Fibroblast of lung (primary cell): ENCODE data around the gene CXCL17. TPM values are rescaled to one million over a fixed set of nuclear protein-coding genes. Genes with fewer than 3 reads are reported as not detected.
A peak's percentile ranks its signal among the peaks of the same experiment; 100 is the strongest.

ENCODE experiments used
- DNase-seq, 2 donors: peaks; one replicate each; pipeline versions ENCODE4 v3.0.0 to v3.0.0-alpha.2; 2010; ENCODE audit warnings: low read depth in 2 of 2
- H2AFZ ChIP-seq: 2 replicates; pipeline ENCODE4 v1.5.1; 2012; ENCODE audit warnings: low read length, control low read depth, inconsistent platforms
- H3K27ac ChIP-seq: 2 replicates; pipeline ENCODE4 v1.5.1; 2011; ENCODE audit warnings: low read length, control low read depth; ENCODE audit not compliant: insufficient read depth
- H3K27me3 ChIP-seq: 2 replicates; pipeline ENCODE4 v1.5.1; 2011; ENCODE audit warnings: mild to moderate bottlenecking, low read length; ENCODE audit not compliant: control insufficient read depth, insufficient read depth
- H3K36me3 ChIP-seq: 2 replicates; pipeline ENCODE4 v1.5.1; 2011; ENCODE audit warnings: low read length; ENCODE audit not compliant: control insufficient read depth, insufficient read depth
- H3K4me1 ChIP-seq: 2 replicates; pipeline ENCODE4 v1.5.1; 2011; ENCODE audit warnings: low read length; ENCODE audit not compliant: control insufficient read depth, insufficient read depth; ENCODE audit errors: extremely low read depth
- H3K4me2 ChIP-seq: 2 replicates; pipeline ENCODE4 v1.5.1; 2011; ENCODE audit warnings: low read length, control low read depth; ENCODE audit not compliant: insufficient read depth; ENCODE audit errors: extremely low read depth
- H3K4me3 ChIP-seq, 4 experiments: fragments of 200-600 bp in 1 of 4; sonication (generic) in 1 of 4; replicated peaks in 1 of 4; 2 replicates each; pipeline ENCODE4 v1.5.1; 2011 to 2016; ENCODE audit warnings: low read length in 4 of 4, low read depth in 3 of 4, mild to moderate bottlenecking in 3 of 4, control low read depth in 2 of 4, inconsistent platforms in 1 of 4, mixed read lengths in 1 of 4; ENCODE audit not compliant: insufficient read depth in 1 of 4; ENCODE audit errors: control extremely low read depth in 1 of 4
- H3K79me2 ChIP-seq: 2 replicates; pipeline ENCODE4 v1.5.1; 2012; ENCODE audit warnings: mild to moderate bottlenecking, low read length, inconsistent platforms; ENCODE audit not compliant: control insufficient read depth, insufficient read depth
- H3K9ac ChIP-seq: 2 replicates; pipeline ENCODE4 v1.5.1; 2011; ENCODE audit warnings: mild to moderate bottlenecking, low read length, control low read depth; ENCODE audit not compliant: insufficient read depth
- H3K9me3 ChIP-seq: 2 replicates; pipeline ENCODE4 v1.5.1; 2012; ENCODE audit warnings: low read depth, low read length; ENCODE audit not compliant: control insufficient read depth, insufficient read depth
- H4K20me1 ChIP-seq: 2 replicates; pipeline ENCODE4 v1.5.1; 2011; ENCODE audit warnings: low read length; ENCODE audit not compliant: control insufficient read depth, insufficient read depth; ENCODE audit errors: extremely low read depth
- CTCF ChIP-seq, 2 donors: IDR thresholded peaks in 1 of 2; conservative IDR thresholded peaks in 1 of 2; 1 replicate in 1 of 2; 2 replicates in 1 of 2; pipeline ENCODE4 v1.5.1; 2011 to 2012; ENCODE audit warnings: low read length in 2 of 2, control low read depth in 1 of 2, inconsistent platforms in 1 of 2, low read depth in 1 of 2, mild to moderate bottlenecking in 1 of 2
- EZH2 ChIP-seq: IDR thresholded peaks from 2 replicates; pipeline ENCODE4 v1.5.1; 2012; ENCODE audit warnings: low read length, control low read depth, mild to moderate bottlenecking; ENCODE audit errors: missing control alignments
- polyA plus RNA-seq, 2 donors: library from polyadenylated mRNA; depleted of rRNA in 1 of 2; stranded (reverse) in 1 of 2; unstranded in 1 of 2; fragments of >200 nt; gene quantifications; 2 replicates each; pipeline ENCODE4 v1.2.1, GENCODE V29; 2011 to 2012; ENCODE audit warnings: missing spikeins in 1 of 2
- total RNA-seq: library from RNA; depleted of rRNA; stranded (reverse); fragments of >200 nt; gene quantifications from 2 replicates; pipeline ENCODE4 v1.2.1, GENCODE V29; 2014

CXCL17 gene
- total and polyA plus RNA-seq, 2 donors (not counting 1 experiment from before 2014, with no cell fraction given): not detected

DNA sequence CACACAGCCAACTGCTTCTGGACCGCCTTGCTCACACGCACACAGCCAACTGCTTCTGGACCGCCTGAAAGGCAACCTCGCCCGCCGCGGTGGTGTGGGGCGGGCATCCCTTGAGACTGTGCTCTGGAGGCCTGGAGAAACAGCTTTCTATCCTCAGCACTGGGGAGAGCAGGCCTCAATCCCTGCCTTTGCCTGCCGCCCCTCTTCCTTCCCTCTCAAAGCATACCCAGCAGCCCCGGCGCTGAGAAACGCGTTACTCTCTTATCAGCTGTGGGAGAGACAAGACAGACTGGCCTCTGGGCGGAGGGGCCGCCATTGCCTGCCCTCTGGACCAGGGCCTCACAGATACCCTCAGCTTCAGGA lies 18.4 kb downstream of the CXCL17 start:
- Histone ChIP-seq H3K4me2 (peak overlapping the region; percentile 40), H3K4me3 (peak overlapping the region in 1 of 4 experiments; percentile 68)
- no peak for TF ChIP-seq EZH2
- TF ChIP-seq CTCF (conservative IDR thresholded peaks at IDR 0.05 in 1 of 2, IDR thresholded peaks at IDR 0.05 in 1 of 2; ENCODE audit: low read depth in 1 of 2, low read length in 2 of 2): no peak

GRCh38 chr19:42423462-42424344 lies 19.0 kb downstream of the CXCL17 start:
- Histone ChIP-seq H3K79me2 (no peaks in the 10 kb centered on the region), H3K36me3 (no peaks in the 10 kb centered on the region), H3K4me2 (peak overlapping the region; percentile 93), H3K27ac (peak overlapping the region; percentile 53), H2AFZ (peak overlapping the region; percentile 91), H3K27me3 (no peaks in the 10 kb centered on the region), H4K20me1 (no peaks in the 10 kb centered on the region), H3K4me3 (peak overlapping the region; percentile 56 to 80 (median 70)), H3K9ac (peak overlapping the region; percentile 52), H3K9me3 (no peaks in the 10 kb centered on the region), H3K4me1 (peaks cover 5% of the 10 kb centered on the region)
- no peak for TF ChIP-seq CTCF (conservative IDR thresholded peaks at IDR 0.05 in 1 of 2, IDR thresholded peaks at IDR 0.05 in 1 of 2; ENCODE audit: low read depth in 1 of 2, low read length in 2 of 2)
- TF ChIP-seq EZH2: no peak
- peak; percentile 90 to 95 for DNase-seq

More for the DNA sequence above, 18.4 kb downstream of the CXCL17 start:
- no peak for DNase-seq
- Histone ChIP-seq H4K20me1 (no peaks in the 10 kb centered on the region), H3K27ac (no peak overlapping the region), H3K9ac (no peak overlapping the region), H3K4me1 (peaks cover 5% of the 10 kb centered on the region), H3K36me3 (no peaks in the 10 kb centered on the region), H3K79me2 (no peaks in the 10 kb centered on the region), H3K27me3 (no peaks in the 10 kb centered on the region), H2AFZ (peak overlapping the region; percentile 18), H3K9me3 (no peaks in the 10 kb centered on the region)

- H3K9ac ChIP-seq: peak overlapping the region; percentile 52
- H3K4me2 ChIP-seq: peak overlapping the region; percentile 93
- peak overlapping the region; percentile 91 for H2AFZ ChIP-seq
- TF ChIP-seq CTCF (conservative IDR thresholded peaks at IDR 0.05 in 1 of 2, IDR thresholded peaks at IDR 0.05 in 1 of 2; ENCODE audit: low read depth in 1 of 2, low read length in 2 of 2): no peak
- no peak for TF ChIP-seq EZH2
- peaks cover 5% of the 10 kb centered on the region for H3K4me1 ChIP-seq
- H4K20me1 ChIP-seq: no peaks in the 10 kb centered on the region
- peak overlapping the region; percentile 53 for H3K27ac ChIP-seq
- peak overlapping the region; percentile 56 to 80 (median 70) for H3K4me3 ChIP-seq
- peak in 1 of 2 donors; percentile 11 for DNase-seq
- no peaks in the 10 kb centered on the region for H3K9me3 ChIP-seq
- no peaks in the 10 kb centered on the region for H3K79me2 ChIP-seq
- H3K27me3 ChIP-seq: no peaks in the 10 kb centered on the region
- H3K36me3 ChIP-seq: no peaks in the 10 kb centered on the region
Measured at GRCh38 chr19:42422901-42423461, 19.8 kb downstream of the CXCL17 start.
